ENCODE data around the gene CTLA4. TPM values are rescaled to one million over a fixed set of nuclear protein-coding genes. Genes with fewer than 3 reads are reported as not detected.

CTLA4 gene
- polyA plus RNA-seq, 3 donors: 0.08 TPM; not detected in 2

- H3K4me2 ChIP-seq (replicated peaks; ENCODE audit: extremely low read depth, low read length, poor library complexity, severe bottlenecking): no peak overlapping the region
- intact Hi-C loops (cut with micrococcal nuclease): loop anchor here in 1 of 2 donors (10.0 kb wide), 1 partner anchor 239 kb away; no protein-coding TSS in a partner anchor
- peaks cover 87% of the 10 kb centered on the region for H3K4me1 Mint-ChIP-seq
- no peak overlapping the region for H3K9ac ChIP-seq (ENCODE audit: insufficient read depth, low read length, poor library complexity, severe bottlenecking)
- TF ChIP-seq, protein P1, sequence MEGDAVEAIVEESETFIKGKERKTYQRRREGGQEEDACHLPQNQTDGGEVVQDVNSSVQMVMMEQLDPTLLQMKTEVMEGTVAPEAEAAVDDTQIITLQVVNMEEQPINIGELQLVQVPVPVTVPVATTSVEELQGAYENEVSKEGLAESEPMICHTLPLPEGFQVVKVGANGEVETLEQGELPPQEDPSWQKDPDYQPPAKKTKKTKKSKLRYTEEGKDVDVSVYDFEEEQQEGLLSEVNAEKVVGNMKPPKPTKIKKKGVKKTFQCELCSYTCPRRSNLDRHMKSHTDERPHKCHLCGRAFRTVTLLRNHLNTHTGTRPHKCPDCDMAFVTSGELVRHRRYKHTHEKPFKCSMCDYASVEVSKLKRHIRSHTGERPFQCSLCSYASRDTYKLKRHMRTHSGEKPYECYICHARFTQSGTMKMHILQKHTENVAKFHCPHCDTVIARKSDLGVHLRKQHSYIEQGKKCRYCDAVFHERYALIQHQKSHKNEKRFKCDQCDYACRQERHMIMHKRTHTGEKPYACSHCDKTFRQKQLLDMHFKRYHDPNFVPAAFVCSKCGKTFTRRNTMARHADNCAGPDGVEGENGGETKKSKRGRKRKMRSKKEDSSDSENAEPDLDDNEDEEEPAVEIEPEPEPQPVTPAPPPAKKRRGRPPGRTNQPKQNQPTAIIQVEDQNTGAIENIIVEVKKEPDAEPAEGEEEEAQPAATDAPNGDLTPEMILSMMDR (IDR thresholded peaks at IDR 0.05): no peak
- H3K9me3 ChIP-seq (replicated peaks in 1 of 2; ENCODE audit: control insufficient read depth in 1 of 2, insufficient read depth in 1 of 2, low read length in 2 of 2): no peaks in the 10 kb centered on the region
- DNase-seq: peak in 1 of 3 donors; percentile 28
- peaks cover 5 to 10% of the 10 kb centered on the region in 2 donors for H3K36me3 Mint-ChIP-seq
- no peaks in the 10 kb centered on the region for H3K27me3 Mint-ChIP-seq (ENCODE audit: low read depth in 3 of 3)
- no peak overlapping the region for H2AFZ ChIP-seq (ENCODE audit: insufficient read depth, low read depth, low read length, poor library complexity, severe bottlenecking)
- H3K4me1 ChIP-seq (ENCODE audit: control insufficient read depth in 1 of 2, insufficient read depth in 2 of 2, low read length in 2 of 2): peaks cover 92 to 96% of the 10 kb centered on the region in 2 donors
- no peaks in the 10 kb centered on the region for H3K79me2 ChIP-seq (ENCODE audit: insufficient read depth, low read length)
- H3K4me3 ChIP-seq (replicated peaks in 1 of 3; ENCODE audit: low read depth in 2 of 3, low read length in 3 of 3): no peak overlapping the region
- WGBS (ENCODE audit: insufficient coverage): no CpG with 5 or more reads among the region's 1 CpG
- no peaks in the 10 kb centered on the region for H3K27me3 ChIP-seq (ENCODE audit: control insufficient read depth in 2 of 2, insufficient read depth in 2 of 2, low read length in 2 of 2)
- H3K27ac Mint-ChIP-seq: no peak overlapping the region
- H4K20me1 ChIP-seq (ENCODE audit: insufficient read depth, low read length): no peaks in the 10 kb centered on the region
- H3K27ac ChIP-seq (ENCODE audit: low read depth in 1 of 2, low read length in 2 of 2): no peak overlapping the region
- peak overlapping the region in 1 of 2 donors; percentile 15 for H3K4me3 Mint-ChIP-seq
- peaks cover 0 to 2% (median 0%) of the 10 kb centered on the region in 7 donors for H3K9me3 Mint-ChIP-seq
- H3K36me3 ChIP-seq (replicated peaks in 1 of 2; ENCODE audit: control insufficient read depth in 1 of 2, insufficient read depth in 2 of 2, low read length in 2 of 2): no peaks in the 10 kb centered on the region
Measured at GRCh38 chr2:203894262-203894661, 26.7 kb downstream of the CTLA4 start.

GRCh38 chr2:203897544-203897943, 30.0 kb downstream of the CTLA4 start:
- peaks cover 9 to 19% of the 10 kb centered on the region in 2 donors for H3K9me3 ChIP-seq (replicated peaks in 1 of 2; ENCODE audit: control insufficient read depth in 1 of 2, insufficient read depth in 1 of 2, low read length in 2 of 2)
- Mint-ChIP-seq H3K9me3 (peaks cover 10 to 18% (median 17%) of the 10 kb centered on the region in 7 donors), H3K36me3 (peaks cover 12 to 20% of the 10 kb centered on the region in 2 donors), H3K4me3 (peak overlapping the region in 1 of 2 donors; percentile 35), H3K27ac (peak overlapping the region; percentile 89 to 97 (median 93)), H3K27me3 (ENCODE audit: low read depth in 3 of 3) (peaks cover 0 to 1% (median 0%) of the 10 kb centered on the region in 3 donors), H3K4me1 (peaks cover 58% of the 10 kb centered on the region)
- peak overlapping the region; percentile 32 to 84 for H3K27ac ChIP-seq (ENCODE audit: low read depth in 1 of 2, low read length in 2 of 2)
- H3K4me3 ChIP-seq (replicated peaks in 1 of 3; ENCODE audit: low read depth in 2 of 3, low read length in 3 of 3): peak overlapping the region in 1 of 3 experiments; percentile 54
- peaks cover 63 to 70% of the 10 kb centered on the region in 2 donors for H3K4me1 ChIP-seq (ENCODE audit: control insufficient read depth in 1 of 2, insufficient read depth in 2 of 2, low read length in 2 of 2)
- DNase-seq: peak; percentile 55 to 85 (median 71)
- no peak overlapping the region for H3K9ac ChIP-seq (ENCODE audit: insufficient read depth, low read length, poor library complexity, severe bottlenecking)
- TF ChIP-seq, protein P1 (IDR thresholded peaks at IDR 0.05): no peak
- H3K79me2 ChIP-seq (ENCODE audit: insufficient read depth, low read length): no peaks in the 10 kb centered on the region
- intact Hi-C loops (cut with micrococcal nuclease): loop anchor here in 1 of 2 donors (10.0 kb wide), 1 partner anchor 243 kb away; no protein-coding TSS in a partner anchor
- H3K4me2 ChIP-seq (replicated peaks; ENCODE audit: extremely low read depth, low read length, poor library complexity, severe bottlenecking): peak overlapping the region; percentile 58
- WGBS (ENCODE audit: insufficient coverage): no CpG with 5 or more reads among the region's 2 CpGs
- H3K36me3 ChIP-seq (replicated peaks in 1 of 2; ENCODE audit: control insufficient read depth in 1 of 2, insufficient read depth in 2 of 2, low read length in 2 of 2): no peaks in the 10 kb centered on the region
- no peak overlapping the region for H2AFZ ChIP-seq (ENCODE audit: insufficient read depth, low read depth, low read length, poor library complexity, severe bottlenecking)
- no peaks in the 10 kb centered on the region for H3K27me3 ChIP-seq (ENCODE audit: control insufficient read depth in 2 of 2, insufficient read depth in 2 of 2, low read length in 2 of 2)
- no peaks in the 10 kb centered on the region for H4K20me1 ChIP-seq (ENCODE audit: insufficient read depth, low read length)

Data from CD14-positive monocyte (primary cell).